Measurements from ENCODE around the gene TRIM26.
"Not testable (repeated sequence)": the region's sequence is repeated elsewhere in the genome, so short reads cannot be mapped to it uniquely, and the experiment has no call there.

The TRIM26 gene

DNA sequence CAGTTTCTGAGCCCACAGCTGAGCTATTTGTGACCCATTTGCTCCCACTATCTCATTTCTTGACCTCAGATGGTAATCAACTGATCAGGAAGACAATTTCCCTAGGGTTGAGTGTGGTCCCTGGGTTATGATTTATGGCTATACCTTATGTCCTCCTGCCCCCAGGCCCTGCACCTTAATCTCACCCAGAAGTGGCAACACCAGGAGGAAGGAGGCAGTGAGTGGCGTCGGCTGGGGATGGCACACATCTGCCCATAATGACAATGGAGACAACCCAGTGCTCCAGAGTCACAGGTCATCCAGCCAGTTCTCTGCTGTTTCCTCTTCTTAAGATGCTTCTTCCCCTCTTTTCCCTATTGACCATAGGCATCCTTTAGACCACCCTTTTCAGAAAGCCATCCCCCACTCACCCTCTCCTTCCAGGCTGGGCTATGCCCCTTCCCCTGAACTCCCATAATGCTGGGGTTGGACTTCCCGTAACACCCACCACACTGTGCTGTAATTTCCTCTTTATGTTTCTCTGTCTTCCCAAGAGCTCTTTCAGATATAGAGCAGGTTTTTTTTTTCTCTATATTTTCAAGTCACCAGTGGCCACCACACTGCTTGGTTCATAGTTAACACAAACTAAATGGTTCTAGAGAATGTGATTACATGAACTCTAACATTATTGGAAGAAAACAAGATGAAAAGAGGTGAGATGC is 60.1 kb downstream of the TRIM26 start:
- no peak for DNase-seq

DNA sequence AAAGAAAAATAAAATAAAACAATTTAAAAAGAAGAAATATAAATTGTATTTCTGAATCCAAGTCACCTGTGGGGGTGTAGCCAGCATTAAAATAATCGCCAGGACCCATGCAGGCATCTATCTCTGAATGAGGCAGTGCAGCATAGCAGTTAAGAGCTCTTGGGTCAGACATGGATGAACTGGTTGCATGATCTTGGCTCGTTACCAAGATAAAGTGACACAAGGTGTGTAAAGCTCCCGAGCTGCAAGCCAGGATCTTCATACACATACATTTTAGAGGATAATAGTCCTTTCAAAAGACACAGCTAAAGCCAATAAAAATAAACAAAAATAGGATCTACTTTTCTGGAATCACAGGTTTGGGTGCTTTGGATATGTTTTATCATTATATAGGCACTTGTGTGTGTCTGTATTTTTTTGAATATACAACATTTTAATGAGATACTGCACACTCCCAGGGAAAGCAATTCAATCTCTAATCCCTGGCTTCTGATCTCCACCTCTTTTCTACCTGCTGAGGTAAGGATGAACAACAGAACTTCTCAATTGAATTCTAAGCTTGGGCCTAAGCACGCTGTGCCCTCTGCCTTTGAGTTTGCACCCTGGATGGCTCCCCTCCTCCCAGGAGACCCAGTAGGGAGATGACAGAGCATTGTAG is 61.1 kb downstream of the TRIM26 start:
- no peak for DNase-seq

DNA sequence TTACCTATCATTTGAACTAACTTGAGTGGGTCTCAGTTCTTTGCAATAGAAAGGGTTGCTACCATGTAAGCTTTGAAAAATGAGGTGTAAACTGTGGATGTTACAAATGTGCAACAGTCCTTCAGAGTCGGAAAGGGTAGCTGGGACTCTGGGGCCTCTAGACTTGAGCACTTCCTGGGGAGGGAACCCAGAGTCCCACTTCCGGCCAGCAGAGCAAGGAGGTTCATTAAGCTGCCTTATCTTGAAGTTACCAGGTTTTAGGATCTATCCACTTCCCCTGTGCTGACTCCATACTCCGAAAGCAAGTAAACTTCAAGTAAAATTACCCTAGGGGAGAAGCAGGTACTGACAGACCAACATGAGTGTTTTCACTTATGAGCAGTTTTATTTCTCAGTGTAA is 61.6 kb downstream of the TRIM26 start:
- DNase-seq = no peak

DNA sequence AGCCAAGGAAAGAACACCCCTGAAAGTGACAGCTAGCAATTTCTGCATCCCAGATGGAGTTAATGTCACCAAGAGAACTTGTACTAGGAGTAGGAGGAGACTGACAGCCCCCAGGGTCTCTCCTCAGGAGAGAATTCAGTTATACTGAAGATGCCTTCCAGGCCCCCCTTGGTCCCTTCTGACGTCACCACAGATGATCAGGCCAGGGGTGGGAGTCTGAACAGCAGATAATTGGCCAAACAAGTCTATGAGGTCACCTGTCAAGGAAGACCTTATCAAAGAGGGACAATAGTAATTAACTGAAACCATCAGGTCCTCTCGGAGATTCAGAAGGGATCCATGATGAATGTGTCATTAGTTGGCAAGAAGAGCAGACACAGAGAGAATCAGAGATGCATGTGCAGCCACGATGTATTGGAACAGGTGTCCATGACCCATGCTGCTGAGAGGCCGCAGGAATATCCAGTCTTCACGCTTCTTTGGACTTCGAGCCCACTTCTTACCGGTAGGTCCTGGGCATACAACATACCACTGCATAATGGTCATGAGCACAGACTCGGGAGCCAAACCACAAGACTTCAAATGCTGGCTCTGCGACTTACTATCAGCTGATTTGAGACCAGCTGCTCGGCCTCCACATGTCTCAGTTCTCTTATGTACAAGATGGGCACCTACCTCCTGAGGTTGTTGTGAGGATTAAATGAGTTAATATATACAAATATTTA is 62.4 kb downstream of the TRIM26 start:
- DNase-seq = no peak

DNA sequence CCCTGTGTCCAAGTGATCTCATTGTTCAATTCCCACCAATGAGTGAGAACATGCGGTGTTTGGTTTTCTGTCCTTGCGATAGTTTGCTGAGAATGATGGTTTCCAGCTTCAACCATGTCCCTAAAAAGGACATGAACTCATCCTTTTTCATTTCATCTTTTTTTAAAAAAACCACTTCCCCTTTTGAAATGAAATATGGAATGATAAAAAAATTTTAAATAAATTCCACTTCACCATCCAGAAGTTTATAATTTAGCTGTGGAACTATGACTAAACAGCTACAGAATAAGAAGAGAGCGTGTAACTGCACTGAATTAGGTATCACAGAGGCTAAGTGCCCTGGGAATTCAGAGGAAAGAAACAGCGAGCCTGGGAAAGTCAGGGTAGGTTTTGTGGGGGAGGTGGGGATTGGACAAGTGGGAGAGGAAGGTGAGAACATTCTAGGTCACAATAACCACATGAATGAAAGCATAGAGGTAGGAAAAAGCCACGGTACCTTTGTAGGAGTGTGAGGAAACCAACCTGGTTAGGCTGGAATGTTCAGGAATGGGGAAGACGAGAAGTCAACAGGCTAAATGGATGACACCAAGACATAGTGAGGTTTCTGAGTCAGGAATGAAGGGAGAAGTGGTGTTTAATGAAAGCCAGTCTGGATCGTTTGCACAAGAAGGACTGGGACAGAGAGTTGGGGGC is 63.2 kb downstream of the TRIM26 start:
- no peak for DNase-seq

DNA sequence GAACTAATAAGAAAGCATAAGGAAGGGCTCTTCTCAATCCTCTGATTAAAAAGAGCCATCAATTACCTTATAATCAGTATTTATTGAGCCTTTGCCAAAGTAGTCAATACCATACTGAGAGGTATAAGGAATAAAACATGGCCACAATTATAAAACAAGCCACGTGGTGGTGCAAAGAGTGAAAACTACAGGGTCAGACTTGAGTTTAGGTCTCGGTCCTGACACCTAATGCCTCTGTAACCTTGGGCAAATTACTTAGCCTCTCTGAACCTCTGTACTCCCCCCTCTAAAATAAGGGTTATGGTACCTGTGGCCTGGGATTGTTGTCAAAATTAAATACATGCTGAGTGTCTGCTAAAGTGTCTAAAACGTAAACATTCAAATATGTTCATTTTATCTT is 64.0 kb downstream of the TRIM26 start:
- DNase-seq = no peak

DNA sequence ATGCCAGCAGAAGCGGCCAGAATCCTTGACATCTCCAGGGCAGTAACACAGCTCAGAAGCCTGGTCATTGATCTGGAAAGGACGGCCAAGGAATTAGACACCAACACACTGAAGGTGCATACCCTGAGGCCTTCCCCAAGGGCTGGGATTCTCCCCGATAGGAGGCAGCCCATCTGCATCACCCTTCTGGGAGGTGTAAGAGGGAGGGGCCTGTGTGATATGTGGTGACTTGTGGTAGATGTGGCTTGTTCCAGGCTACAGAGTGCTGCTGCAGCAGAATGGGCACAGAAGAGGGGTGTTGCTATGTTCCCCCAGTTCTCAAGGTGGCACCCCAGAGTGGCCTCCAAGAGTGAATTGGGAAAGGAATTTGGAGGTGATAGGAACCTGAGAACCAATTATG is 66.1 kb downstream of the TRIM26 start:
- no peak for DNase-seq

DNA sequence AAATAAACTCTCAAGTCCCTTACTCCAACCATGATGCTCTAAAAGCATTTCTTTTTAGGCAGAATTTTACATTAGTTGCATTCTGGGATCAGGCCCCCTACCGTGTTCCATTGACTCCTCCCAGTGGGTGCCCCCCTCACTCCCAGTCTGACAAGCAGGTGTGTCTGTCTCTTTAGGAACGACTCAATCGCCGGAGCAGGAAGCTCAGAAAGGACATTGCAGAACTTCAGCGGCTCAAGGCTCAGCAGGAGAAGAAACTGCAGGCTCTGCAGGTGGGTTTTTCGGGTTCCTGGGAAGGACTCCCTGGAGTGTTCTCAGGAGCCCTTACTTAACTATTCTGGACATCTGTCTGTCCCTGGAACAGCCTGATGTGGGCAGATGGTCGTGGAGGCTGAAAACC is 67.4 kb downstream of the TRIM26 start:
- no peak for DNase-seq

DNA sequence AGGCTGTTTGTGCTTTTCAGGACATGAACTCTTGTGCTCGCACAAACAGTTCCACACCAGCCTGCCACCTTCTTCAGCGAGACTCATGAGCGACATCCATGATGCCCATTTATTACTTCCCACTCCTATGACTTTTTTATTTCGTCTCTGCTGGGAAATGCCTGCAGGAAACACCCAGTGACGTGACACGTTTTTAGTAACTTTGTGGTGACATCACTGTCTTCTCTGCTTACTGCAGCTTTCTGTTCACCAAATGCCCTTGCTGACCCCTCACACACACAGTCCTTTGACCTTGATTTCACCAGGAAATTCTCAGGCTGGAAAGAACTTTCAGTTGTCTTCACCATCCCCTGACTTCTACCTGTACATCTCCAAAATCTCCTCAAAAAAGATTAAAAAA is 68.4 kb downstream of the TRIM26 start:
- no peak for DNase-seq

DNA sequence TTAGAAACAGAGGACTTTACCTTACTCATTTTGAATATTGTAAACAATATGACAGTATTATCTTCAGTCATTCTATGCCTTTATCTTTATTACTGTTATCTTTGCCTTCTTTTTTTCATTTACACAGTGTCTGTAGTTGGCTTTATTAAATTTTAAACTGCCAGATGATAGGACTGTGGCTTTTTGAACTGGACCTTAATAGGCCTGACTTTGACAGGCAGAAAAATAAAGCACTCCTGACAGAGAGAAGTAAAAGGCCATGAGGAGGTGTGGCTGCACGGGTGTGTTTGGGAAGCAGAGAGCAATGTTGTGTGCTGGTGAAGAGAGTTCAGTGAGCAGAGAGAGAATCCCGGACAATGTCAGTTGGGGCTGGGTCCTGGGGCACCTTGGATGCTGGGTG is 69.4 kb downstream of the TRIM26 start:
- DNase-seq = no peak

DNA sequence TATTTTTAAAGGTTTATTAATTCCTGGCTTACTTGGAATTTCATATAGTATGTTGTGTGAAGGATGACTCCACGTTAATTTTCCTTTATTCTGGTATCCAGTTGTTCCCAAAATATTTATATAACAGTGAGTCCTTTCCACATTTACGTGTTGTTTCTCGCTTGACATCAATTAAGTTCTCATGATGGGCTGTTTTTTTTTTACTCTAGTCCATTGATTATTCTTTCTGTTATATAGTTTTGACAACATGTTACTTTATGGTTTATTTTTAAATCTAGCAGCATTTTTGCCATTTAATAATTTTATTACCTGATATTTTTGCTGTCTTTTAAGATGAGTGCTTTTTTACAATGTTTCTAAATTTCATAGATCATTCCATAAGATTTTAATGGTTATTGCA is 70.5 kb downstream of the TRIM26 start:
- no peak for DNase-seq

DNA sequence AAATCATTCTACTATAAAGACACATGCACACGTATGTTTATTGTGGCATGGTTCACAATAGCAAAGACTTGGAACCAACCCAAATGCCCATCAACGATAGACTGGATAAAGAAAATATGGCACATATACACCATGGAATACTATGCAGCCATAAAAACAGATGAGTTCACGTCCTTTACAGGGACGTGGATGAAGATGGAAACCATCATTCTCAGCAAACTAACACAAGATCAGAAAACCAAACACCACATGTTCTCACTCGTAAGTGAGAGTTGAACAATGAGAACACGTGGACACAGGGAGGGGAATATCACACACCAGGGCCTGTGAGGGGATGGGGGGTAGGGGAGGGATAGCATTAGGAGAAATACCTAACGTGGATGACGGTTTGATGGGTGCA is 73.0 kb downstream of the TRIM26 start:
- not testable (repeated sequence) for DNase-seq

DNA sequence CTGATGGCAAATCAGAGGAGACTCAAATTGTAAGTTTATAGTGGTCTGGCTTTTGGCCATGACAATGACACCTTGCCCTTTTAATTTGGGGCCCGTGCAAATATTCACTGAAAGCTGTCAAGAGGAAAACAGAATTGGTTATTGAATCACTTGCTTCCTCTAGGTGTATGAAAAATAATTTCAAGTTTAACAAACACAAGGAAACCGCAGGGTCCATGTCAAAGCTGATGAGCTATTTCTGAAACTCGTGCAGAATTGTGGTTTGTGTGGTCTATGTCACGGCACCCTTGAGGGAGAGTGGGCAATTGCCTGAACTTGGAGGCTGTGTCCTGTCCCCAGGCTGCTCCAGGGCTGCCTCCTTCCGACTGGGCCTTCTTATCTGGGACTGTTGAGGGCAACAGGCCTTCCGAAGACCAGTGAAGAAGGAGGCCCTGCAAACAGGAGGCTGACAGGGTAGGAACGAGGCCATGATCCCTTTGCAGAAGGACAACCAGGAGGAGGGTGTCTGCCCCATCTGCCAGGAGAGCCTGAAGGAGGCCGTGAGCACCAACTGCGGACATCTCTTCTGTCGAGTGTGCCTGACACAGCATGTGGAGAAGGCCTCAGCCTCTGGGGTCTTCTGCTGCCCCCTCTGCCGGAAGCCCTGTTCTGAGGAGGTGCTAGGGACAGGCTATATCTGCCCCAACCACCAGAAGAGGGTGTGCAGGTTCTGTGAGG is 76.5 kb downstream of the TRIM26 start:
- no peak for DNase-seq

DNA sequence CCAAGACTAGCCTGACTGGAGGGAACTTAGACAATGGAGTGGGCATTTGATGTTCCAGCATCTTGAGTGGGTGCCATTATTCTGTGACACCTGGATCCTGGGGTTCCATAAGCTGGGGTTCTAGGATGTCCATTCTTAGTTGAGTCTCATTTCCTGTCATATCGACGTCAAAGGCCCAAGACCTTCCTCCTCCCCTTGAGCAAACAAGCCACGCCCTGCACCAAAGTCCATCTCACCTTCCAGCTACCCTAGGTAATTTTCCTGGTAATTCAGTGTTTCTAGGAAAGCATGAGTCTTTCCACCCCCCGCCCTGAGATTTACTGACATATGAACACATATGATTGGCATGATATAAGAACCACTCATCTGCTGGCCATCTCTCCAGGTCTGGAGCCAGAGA is 77.4 kb downstream of the TRIM26 start, which contains the start of gene TRIM40:
TRIM40 (plus strand) TSS at position 384 of the 400 bp plus-strand sequence. CDS start 897 bp downstream, outside the sequence.
- no peak for DNase-seq

DNA sequence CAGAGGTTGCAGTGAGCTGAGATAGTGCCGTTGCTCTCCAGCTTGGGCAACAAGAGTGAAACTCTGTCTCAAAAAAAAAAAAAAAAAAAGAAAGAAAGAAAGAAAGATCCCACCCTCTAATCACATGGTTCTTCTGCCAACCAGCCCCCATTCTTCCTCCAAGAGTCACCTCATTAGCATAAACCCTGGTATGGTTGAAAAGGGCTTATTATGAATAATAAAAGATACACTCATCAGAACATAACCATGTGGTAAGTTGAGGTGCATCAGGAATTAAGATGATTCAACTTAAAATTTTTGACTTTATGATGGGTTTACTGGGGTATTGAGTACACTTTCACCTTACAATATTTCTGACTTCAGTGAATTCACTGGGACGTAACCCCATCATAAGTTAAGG is 78.1 kb downstream of the TRIM26 start:
- DNase-seq = no peak
